Endothelial cell of umbilical vein (primary cell): ENCODE measurements around the gene SDHA. TPM values are rescaled to one million over a fixed set of nuclear protein-coding genes. Genes with fewer than 3 reads are reported as not detected.
A peak's percentile ranks its signal among the peaks of the same experiment; 100 is the strongest.
"Not testable (repeated sequence)": the region's sequence is repeated elsewhere in the genome, so short reads cannot be mapped to it uniquely, and the experiment has no call there.

Experiments used
- BruUV-seq: library from RNA; stranded (reverse); fragments of 400-500 nt; replicated peaks from 2 replicates; lab custom pipeline; 2021; lab: Mats Ljungman, UMichigan
- CTCF ChIA-PET: fragments of 300-600, 350-600 bp; sonication (Branson Sonifier 250); formaldehyde crosslinking; loops from one replicate; lab custom pipeline; 2021; ENCODE audit warnings: antibody characterized with exemption, inconsistent platforms; lab: Charles Lee
- POLR2A ChIA-PET: fragments of 300-600, 350-600 bp; sonication (Branson Sonifier 250); formaldehyde crosslinking; loops from one replicate; lab custom pipeline; 2021; ENCODE audit warnings: antibody characterized with exemption, inconsistent platforms; lab: Charles Lee
- DNase-seq: peaks from one replicate; pipeline ENCODE4 v3.0.0-alpha.2; 2011; ENCODE audit warnings: low read depth, low spot score
- FAIRE-seq: peaks from 2 replicates; lab custom pipeline; 2011; peaks lifted over from hg19 to GRCh38; lab: Jason Lieb, UNC
- H2AFZ ChIP-seq: 2 replicates; pipeline ENCODE4 v1.6.0; 2012; ENCODE audit warnings: low read depth, low read length, control low read depth, inconsistent platforms
- H3K27ac ChIP-seq: 2 replicates; pipeline ENCODE4 v1.5.1; 2011; ENCODE audit warnings: low read depth, mild to moderate bottlenecking, control low read depth, low read length, moderate library complexity; ENCODE audit not compliant: insufficient read depth
- H3K27me3 ChIP-seq, 2 experiments: 2 replicates each; pipeline versions ENCODE4 v1.6.0 to v1.6.1; 2011; ENCODE audit warnings: low read length in 2 of 2, mixed read lengths in 1 of 2; ENCODE audit not compliant: control insufficient read depth in 2 of 2, insufficient read depth in 2 of 2
- H3K36me3 ChIP-seq, 2 experiments: 2 replicates in 1 of 2; 3 replicates in 1 of 2; pipeline ENCODE4 v1.5.1; 2011; ENCODE audit warnings: low read length in 2 of 2, mild to moderate bottlenecking in 1 of 2, moderate library complexity in 1 of 2; ENCODE audit not compliant: control insufficient read depth in 2 of 2, insufficient read depth in 2 of 2; ENCODE audit errors: extremely low read depth in 1 of 2
- H3K4me1 ChIP-seq: 3 replicates; pipeline ENCODE4 v1.5.1; 2011; ENCODE audit warnings: mild to moderate bottlenecking, low read length; ENCODE audit not compliant: control insufficient read depth, insufficient read depth; ENCODE audit errors: extremely low read depth
- H3K4me2 ChIP-seq: 2 replicates; pipeline ENCODE4 v1.6.1; 2011; ENCODE audit warnings: low read length, control low read depth, mixed read lengths; ENCODE audit not compliant: insufficient read depth
- H3K4me3 ChIP-seq, 3 experiments: fragments of 200-600 bp in 1 of 3; sonication (generic), shearing (Covaris generic) in 1 of 3; replicated peaks in 1 of 3; 2 replicates each; pipeline ENCODE4 v1.5.1; 2011 to 2016; ENCODE audit warnings: control low read depth in 3 of 3, low read length in 3 of 3, mild to moderate bottlenecking in 2 of 3, inconsistent platforms in 1 of 3, low read depth in 1 of 3, moderate library complexity in 1 of 3; ENCODE audit not compliant: insufficient read depth in 1 of 3
- H3K79me2 ChIP-seq: 2 replicates; pipeline ENCODE4 v1.6.0; 2012; ENCODE audit warnings: low read length, inconsistent platforms; ENCODE audit not compliant: control insufficient read depth, insufficient read depth
- H3K9ac ChIP-seq: replicated peaks from 2 replicates; pipeline ENCODE3; 2011; ENCODE audit warnings: low read length, control low read depth; ENCODE audit not compliant: insufficient read depth; ENCODE audit errors: extremely low read depth
- H3K9me1 ChIP-seq: replicated peaks from 3 replicates; pipeline ENCODE4 v1.6.0; 2011; ENCODE audit warnings: mild to moderate bottlenecking, low read length; ENCODE audit not compliant: control insufficient read depth, insufficient read depth; ENCODE audit errors: extremely low read depth
- H3K9me3 ChIP-seq: replicated peaks from 2 replicates; pipeline ENCODE4 v1.5.1; 2012; ENCODE audit warnings: low read length, inconsistent platforms; ENCODE audit not compliant: control insufficient read depth, insufficient read depth
- H4K20me1 ChIP-seq: replicated peaks from 2 replicates; pipeline ENCODE3; 2011; ENCODE audit warnings: mild to moderate bottlenecking, low read length; ENCODE audit not compliant: control insufficient read depth, insufficient read depth; ENCODE audit errors: extremely low read depth
- EZH2 ChIP-seq: IDR thresholded peaks from 2 replicates; pipeline ENCODE4 v1.6.1; 2012; ENCODE audit warnings: borderline replicate concordance, low read depth, mild to moderate bottlenecking, moderate library complexity, low read length, inconsistent platforms; ENCODE audit not compliant: severe bottlenecking
- GATA2 ChIP-seq: IDR thresholded peaks from 2 replicates; pipeline ENCODE4 v1.7.0; 2011; ENCODE audit warnings: low read depth, mild to moderate bottlenecking, moderate library complexity, mixed read lengths, low read length; ENCODE audit not compliant: insufficient read length, insufficient read depth
- JUN ChIP-seq: IDR thresholded peaks from 2 replicates; pipeline ENCODE4 v1.6.1; 2011; ENCODE audit warnings: borderline replicate concordance, low read depth; ENCODE audit not compliant: insufficient read length, insufficient read depth
- POLR2AphosphoS5 ChIP-seq: IDR thresholded peaks from 2 replicates; pipeline ENCODE4 v1.6.1; 2012; ENCODE audit warnings: low read depth, mild to moderate bottlenecking, control low read depth, low read length, moderate library complexity; ENCODE audit not compliant: insufficient read depth
- dilution Hi-C: fragments of 300-500 bp; cut with MboI; formaldehyde crosslinking; loops from one replicate; pipeline ENCODE4 v1.15.0; 2019; ENCODE audit warnings: low sequenced_read_pairs; ENCODE audit not compliant: extremely low pct_ligation_motif_present
- intact Hi-C: fragments of 100-400 bp; cut with micrococcal nuclease; formaldehyde crosslinking; loops from one replicate; pipeline ENCODE4 v1.10.0; 2022
- polyA plus RNA-seq, 4 experiments: library from polyadenylated mRNA; depleted of rRNA in 3 of 4; stranded (reverse) in 3 of 4; unstranded in 1 of 4; fragments of >200 nt; gene quantifications; 2 replicates each; pipeline versions ENCODE4 v1.2.1 to v1.2.3, GENCODE V29; 2011 to 2012; ENCODE audit warnings: missing spikeins in 1 of 4
- total RNA-seq: library from RNA; stranded (reverse); gene quantifications from 2 replicates; pipeline ENCODE4 v1.2.3, GENCODE V29; 2021
- TF ChIP-seq, protein P1 (sequence below), 2 donors: IDR thresholded peaks; 1 replicate in 1 of 2; 2 replicates in 1 of 2; pipeline ENCODE4 v1.5.1; 2011; ENCODE audit warnings: low read length in 2 of 2, mild to moderate bottlenecking in 2 of 2, moderate library complexity in 2 of 2, control low read depth in 1 of 2, inconsistent platforms in 1 of 2, low read depth in 1 of 2; ENCODE audit not compliant: insufficient read depth in 1 of 2; ENCODE audit errors: extremely low read depth in 1 of 2
- TF ChIP-seq, protein P2 (sequence below): IDR thresholded peaks from 2 replicates; pipeline ENCODE4 v1.6.1; 2011; ENCODE audit not compliant: insufficient read depth, insufficient read length

Gene SDHA
- total and polyA plus RNA-seq, 2 donors (not counting 3 experiments of a cell fraction or from before 2014, with no cell fraction given) = 121 to 153 TPM

DNA sequence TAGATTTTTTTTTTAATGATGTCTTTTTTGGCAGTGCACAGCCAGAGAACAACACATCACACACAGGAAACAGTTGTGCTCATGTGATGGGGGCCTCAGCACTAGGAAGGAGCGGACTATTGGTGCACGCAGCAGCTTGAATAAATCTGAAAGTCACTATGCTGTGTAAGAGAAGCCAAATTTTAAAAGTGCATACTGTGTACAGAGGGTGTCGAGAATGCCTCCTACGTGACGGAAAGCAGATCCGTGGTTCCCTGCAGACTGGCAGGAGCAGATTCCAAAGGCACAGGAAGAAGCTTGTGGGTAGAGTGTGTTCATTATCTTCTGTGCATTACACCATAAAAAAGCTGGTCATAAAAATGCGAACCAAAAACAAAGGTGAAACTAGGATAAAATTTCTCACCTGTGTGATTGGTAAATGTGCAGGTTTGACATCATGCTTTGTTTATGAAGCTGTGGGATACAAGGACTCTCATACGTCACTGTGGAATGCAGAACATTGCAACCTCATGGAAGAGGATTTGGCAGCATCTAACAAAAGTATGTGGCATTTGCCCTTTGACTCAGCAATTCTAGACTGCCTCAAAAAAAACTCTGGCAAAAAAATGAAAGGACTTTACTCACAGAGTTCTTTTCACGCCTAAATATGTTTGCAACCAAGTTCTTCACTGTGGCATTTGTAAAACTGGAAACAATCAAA, 45.3 kb downstream of the SDHA start:
- H3K4me3 ChIP-seq, POLR2A ChIA-PET, dilution Hi-C loops, intact Hi-C loops, H3K79me2 ChIP-seq, H3K4me2 ChIP-seq, H4K20me1 ChIP-seq, H2AFZ ChIP-seq, H3K27me3 ChIP-seq, CTCF ChIA-PET, H3K9me3 ChIP-seq, H3K9ac ChIP-seq, H3K36me3 ChIP-seq, H3K9me1 ChIP-seq: not testable (repeated sequence)
- peaks cover 15% of the 10 kb centered on the region for H3K4me1 ChIP-seq
- peak overlapping the region; percentile 75 for H3K27ac ChIP-seq
- FAIRE-seq (peak; percentile 85), DNase-seq (peak; percentile 71)
- TF ChIP-seq JUN = peak; percentile 17
- BruUV-seq = TSS peak; percentile 9

DNA sequence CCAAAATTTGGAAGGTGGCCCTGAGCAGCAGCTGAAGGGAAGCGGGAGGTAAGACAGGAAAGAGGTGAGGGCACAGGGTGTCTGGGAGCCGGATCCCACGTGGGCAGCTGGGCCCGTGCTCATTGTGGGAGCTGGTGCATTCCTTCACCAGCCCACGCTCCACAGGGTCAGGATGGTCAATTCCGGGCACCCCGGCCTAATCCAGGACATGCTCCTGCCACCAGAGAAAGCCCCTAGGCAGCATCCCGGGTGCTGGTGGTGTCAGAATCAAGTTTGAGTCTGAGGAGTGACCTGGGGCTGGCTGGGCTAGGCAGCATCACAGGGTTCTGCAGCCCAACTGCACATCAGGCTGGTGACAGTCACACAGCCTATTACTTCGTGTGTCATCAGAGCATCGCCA, 46.2 kb downstream of the SDHA start:
- H3K9ac ChIP-seq = no peak overlapping the region
- H4K20me1 ChIP-seq = no peaks in the 10 kb centered on the region
- BruUV-seq = no TSS peak
- H3K9me3 ChIP-seq = no peaks in the 10 kb centered on the region
- DNase-seq (no peak), FAIRE-seq (no peak)
- POLR2A ChIA-PET = no interaction called here
- intact Hi-C loops = no loop called here
- peaks cover 4 to 5% of the 10 kb centered on the region in 2 experiments for H3K36me3 ChIP-seq
- CTCF ChIA-PET = no interaction called here
- H3K4me1 ChIP-seq = peaks cover 15% of the 10 kb centered on the region
- TF ChIP-seq, protein P1, sequence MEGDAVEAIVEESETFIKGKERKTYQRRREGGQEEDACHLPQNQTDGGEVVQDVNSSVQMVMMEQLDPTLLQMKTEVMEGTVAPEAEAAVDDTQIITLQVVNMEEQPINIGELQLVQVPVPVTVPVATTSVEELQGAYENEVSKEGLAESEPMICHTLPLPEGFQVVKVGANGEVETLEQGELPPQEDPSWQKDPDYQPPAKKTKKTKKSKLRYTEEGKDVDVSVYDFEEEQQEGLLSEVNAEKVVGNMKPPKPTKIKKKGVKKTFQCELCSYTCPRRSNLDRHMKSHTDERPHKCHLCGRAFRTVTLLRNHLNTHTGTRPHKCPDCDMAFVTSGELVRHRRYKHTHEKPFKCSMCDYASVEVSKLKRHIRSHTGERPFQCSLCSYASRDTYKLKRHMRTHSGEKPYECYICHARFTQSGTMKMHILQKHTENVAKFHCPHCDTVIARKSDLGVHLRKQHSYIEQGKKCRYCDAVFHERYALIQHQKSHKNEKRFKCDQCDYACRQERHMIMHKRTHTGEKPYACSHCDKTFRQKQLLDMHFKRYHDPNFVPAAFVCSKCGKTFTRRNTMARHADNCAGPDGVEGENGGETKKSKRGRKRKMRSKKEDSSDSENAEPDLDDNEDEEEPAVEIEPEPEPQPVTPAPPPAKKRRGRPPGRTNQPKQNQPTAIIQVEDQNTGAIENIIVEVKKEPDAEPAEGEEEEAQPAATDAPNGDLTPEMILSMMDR (IDR thresholded peaks at IDR 0.05; ENCODE audit: extremely low read depth in 1 of 2, insufficient read depth in 1 of 2, low read depth in 1 of 2, low read length in 2 of 2) = no peak
- TF ChIP-seq, protein P2, sequence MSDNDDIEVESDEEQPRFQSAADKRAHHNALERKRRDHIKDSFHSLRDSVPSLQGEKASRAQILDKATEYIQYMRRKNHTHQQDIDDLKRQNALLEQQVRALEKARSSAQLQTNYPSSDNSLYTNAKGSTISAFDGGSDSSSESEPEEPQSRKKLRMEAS = no peak
- TF ChIP-seq EZH2 = no peak
- TF ChIP-seq POLR2AphosphoS5 = no peak
- TF ChIP-seq GATA2 = no peak
- no peaks in the 10 kb centered on the region for H3K27me3 ChIP-seq
- no peaks in the 10 kb centered on the region for H3K9me1 ChIP-seq
- H3K4me3 ChIP-seq = no peak overlapping the region
- H3K27ac ChIP-seq = peak overlapping the region; percentile 75
- peaks cover 4% of the 10 kb centered on the region for H3K79me2 ChIP-seq
- H3K4me2 ChIP-seq = no peak overlapping the region
- dilution Hi-C loops = no loop called here
- H2AFZ ChIP-seq = no peak overlapping the region

DNA sequence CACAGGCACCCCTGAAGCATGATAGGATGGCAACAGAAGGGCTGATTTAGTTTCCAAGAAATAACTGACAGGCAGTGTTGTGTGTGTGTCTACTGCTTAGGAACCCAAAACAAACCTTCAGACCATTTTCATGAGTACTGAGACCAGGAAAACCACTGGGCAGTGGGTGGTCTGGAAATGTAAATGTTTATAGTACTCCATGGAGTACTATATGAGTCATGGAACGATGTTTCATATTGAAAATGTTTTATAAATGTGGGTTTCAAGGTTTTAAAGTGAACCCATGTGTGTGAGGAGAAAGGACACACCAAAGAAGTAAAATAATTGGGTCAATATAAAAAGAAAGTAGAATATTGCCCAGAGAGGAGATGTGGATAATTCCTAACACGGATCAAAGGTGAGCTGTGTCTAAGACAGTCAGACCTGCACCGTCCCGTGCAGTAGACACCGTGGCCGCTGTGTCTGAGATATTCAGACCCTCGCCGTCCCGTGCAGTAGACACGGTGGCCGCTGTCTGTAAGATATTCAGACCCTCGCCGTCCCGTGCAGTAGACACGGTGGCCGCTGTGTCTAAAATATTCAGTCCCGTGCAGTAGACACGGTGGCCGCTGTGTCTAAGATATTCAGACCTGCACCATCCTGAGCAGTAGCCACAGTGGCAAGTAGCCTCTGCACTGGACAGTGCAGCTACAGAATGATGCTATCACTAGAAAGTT, 48.3 kb downstream of the SDHA start:
- intact Hi-C loops, DNase-seq: not testable (repeated sequence)

More for the DNA sequence above, 48.3 kb downstream of the SDHA start:
- H3K27me3 ChIP-seq, POLR2A ChIA-PET, dilution Hi-C loops, H3K4me2 ChIP-seq, H3K9me3 ChIP-seq, CTCF ChIA-PET, H3K9me1 ChIP-seq, H3K79me2 ChIP-seq, FAIRE-seq, H2AFZ ChIP-seq, H3K36me3 ChIP-seq, H3K9ac ChIP-seq, H3K27ac ChIP-seq, H4K20me1 ChIP-seq, H3K4me3 ChIP-seq, BruUV-seq: not testable (repeated sequence)
- H3K4me1 ChIP-seq = peaks cover 15% of the 10 kb centered on the region
